OCI-LY3 (cell line): ENCODE measurements around the gene NEO1.

Experiments
- EZH2phosphoT487 ChIP-seq: fragments of 200-600 bp; shearing (Covaris generic); IDR thresholded peaks from 2 replicates; pipeline ENCODE4 v1.6.1; 2018; ENCODE audit warnings: antibody characterized with exemption, mixed run types, low read depth
- TF ChIP-seq, protein P1 (sequence below): fragments of 200-600, 300-600 bp; sonication (generic); IDR thresholded peaks from 2 replicates; pipeline ENCODE4 v1.5.1; 2014; ENCODE audit warnings: antibody characterized with exemption, low read length, low read depth

DNA sequence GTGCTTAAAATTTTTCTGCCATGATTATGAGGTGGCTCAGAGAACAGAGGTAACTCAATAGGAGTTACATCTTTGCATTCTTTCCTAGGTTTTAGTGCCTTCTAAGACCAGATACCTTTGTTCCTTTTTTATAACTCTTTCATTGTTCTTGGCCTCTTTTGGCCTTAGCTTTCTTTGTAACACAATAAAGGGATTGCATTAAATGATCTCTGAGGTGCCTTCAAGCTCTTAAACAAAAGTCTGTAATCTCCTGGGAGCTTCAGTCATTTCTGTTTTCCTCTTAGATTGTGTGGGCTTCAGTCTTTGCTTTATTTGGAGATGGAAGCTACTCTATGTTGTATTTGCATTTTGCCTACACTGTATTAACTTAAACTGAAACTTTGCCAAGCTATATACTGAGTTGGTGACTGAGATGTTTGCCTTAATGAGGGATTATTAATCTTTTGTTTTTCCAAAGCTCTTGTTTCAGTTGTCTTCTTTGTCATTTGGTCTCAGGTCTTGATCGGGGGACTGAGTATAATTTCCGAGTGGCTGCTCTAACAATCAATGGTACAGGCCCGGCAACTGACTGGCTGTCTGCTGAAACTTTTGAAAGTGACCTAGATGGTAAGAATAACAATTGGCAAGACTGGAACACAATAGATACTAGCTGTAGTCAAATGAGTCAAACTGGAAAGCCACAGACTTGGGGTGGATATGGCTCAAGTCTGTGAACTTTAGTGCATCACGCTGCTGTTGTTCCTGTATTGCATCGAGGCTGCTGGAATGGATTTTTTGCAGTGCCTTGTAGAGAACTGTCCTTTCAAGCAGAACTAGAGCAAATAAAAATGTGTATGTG, 206.2 kb downstream of the NEO1 start:
- TF ChIP-seq, protein P1, sequence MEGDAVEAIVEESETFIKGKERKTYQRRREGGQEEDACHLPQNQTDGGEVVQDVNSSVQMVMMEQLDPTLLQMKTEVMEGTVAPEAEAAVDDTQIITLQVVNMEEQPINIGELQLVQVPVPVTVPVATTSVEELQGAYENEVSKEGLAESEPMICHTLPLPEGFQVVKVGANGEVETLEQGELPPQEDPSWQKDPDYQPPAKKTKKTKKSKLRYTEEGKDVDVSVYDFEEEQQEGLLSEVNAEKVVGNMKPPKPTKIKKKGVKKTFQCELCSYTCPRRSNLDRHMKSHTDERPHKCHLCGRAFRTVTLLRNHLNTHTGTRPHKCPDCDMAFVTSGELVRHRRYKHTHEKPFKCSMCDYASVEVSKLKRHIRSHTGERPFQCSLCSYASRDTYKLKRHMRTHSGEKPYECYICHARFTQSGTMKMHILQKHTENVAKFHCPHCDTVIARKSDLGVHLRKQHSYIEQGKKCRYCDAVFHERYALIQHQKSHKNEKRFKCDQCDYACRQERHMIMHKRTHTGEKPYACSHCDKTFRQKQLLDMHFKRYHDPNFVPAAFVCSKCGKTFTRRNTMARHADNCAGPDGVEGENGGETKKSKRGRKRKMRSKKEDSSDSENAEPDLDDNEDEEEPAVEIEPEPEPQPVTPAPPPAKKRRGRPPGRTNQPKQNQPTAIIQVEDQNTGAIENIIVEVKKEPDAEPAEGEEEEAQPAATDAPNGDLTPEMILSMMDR = no peak
- TF ChIP-seq EZH2phosphoT487 = no peak
